CD4-positive, alpha-beta memory T cell (primary cell): ENCODE data around the gene SLC44A5. TPM values are rescaled to one million over a fixed set of nuclear protein-coding genes. Genes with fewer than 3 reads are reported as not detected.
"Not testable (repeated sequence)": the region's sequence is repeated elsewhere in the genome, so short reads cannot be mapped to it uniquely, and the experiment has no call there.

Experiments
- CTCF ChIA-PET: fragments of 350-600 bp; sonication (Branson Sonifier 250); formaldehyde crosslinking; loops from one replicate; lab custom pipeline; 2021; ENCODE audit warnings: inconsistent platforms; ENCODE audit not compliant: partially characterized antibody; lab: Charles Lee
- POLR2A ChIA-PET: fragments of 350-600 bp; sonication (Branson Sonifier 250); formaldehyde crosslinking; loops from one replicate; lab custom pipeline; 2021; ENCODE audit not compliant: partially characterized antibody; lab: Charles Lee
- DNase-seq, 5 donors: peaks; one replicate each; pipeline versions ENCODE4 v3.0.0 to v3.0.0-alpha.2; 2020 to 2022; ENCODE audit warnings: mixed read lengths in 1 of 5
- H3K27ac ChIP-seq: one replicate; pipeline ENCODE4 v1.7.0; 2013; ENCODE audit warnings: low read depth, low read length
- H3K27me3 ChIP-seq: 2 replicates; pipeline ENCODE4 v1.7.0; 2013; ENCODE audit warnings: mild to moderate bottlenecking, low read length, moderate library complexity; ENCODE audit not compliant: insufficient read depth
- H3K36me3 ChIP-seq: 2 replicates; pipeline ENCODE4 v1.7.0; 2013; ENCODE audit warnings: mild to moderate bottlenecking, low read length, moderate library complexity; ENCODE audit not compliant: insufficient read depth
- H3K4me1 ChIP-seq: 2 replicates; pipeline ENCODE4 v1.7.0; 2013; ENCODE audit warnings: mild to moderate bottlenecking, low read length, moderate library complexity; ENCODE audit not compliant: insufficient read depth
- H3K4me3 ChIP-seq, 2 donors: one replicate each; pipeline ENCODE4 v1.7.0; 2013; ENCODE audit warnings: low read length in 2 of 2, mild to moderate bottlenecking in 1 of 2
- H3K9me3 ChIP-seq, 2 donors: one replicate each; pipeline ENCODE4 v1.7.0; 2013; ENCODE audit warnings: low read length in 2 of 2, control low read depth in 1 of 2; ENCODE audit not compliant: control insufficient read depth in 1 of 2
- H3K27ac Mint-ChIP-seq, 7 donors: one replicate each; pipeline ENCODE4 v1.8.0; 2020 to 2021; ENCODE audit warnings: mixed read lengths in 7 of 7, mild to moderate bottlenecking in 6 of 7, inconsistent platforms in 3 of 7, moderate library complexity in 3 of 7
- H3K27me3 Mint-ChIP-seq, 2 donors: one replicate each; pipeline ENCODE4 v1.8.0; 2020 to 2021; ENCODE audit warnings: mixed read lengths in 2 of 2
- H3K36me3 Mint-ChIP-seq, 2 donors: one replicate each; pipeline ENCODE4 v1.8.0; 2020 to 2021; ENCODE audit warnings: mixed read lengths in 2 of 2, inconsistent platforms in 1 of 2, mild to moderate bottlenecking in 1 of 2
- H3K4me1 Mint-ChIP-seq, 4 donors: one replicate each; pipeline ENCODE4 v1.8.0; 2020 to 2021; ENCODE audit warnings: mixed read lengths in 4 of 4, mild to moderate bottlenecking in 1 of 4
- H3K4me3 Mint-ChIP-seq, 8 donors: one replicate each; pipeline ENCODE4 v1.8.0; 2020 to 2021; ENCODE audit warnings: mixed read lengths in 8 of 8, mild to moderate bottlenecking in 7 of 8, moderate library complexity in 6 of 8, inconsistent platforms in 3 of 8
- H3K9me3 Mint-ChIP-seq, 8 donors: one replicate each; pipeline ENCODE4 v1.8.0; 2020 to 2021; ENCODE audit warnings: mixed read lengths in 8 of 8, mild to moderate bottlenecking in 5 of 8, inconsistent platforms in 3 of 8, moderate library complexity in 1 of 8
- intact Hi-C: fragments of 100-400 bp; cut with micrococcal nuclease; formaldehyde crosslinking; loops from one replicate; pipeline ENCODE4 v1.15.1; 2023
- polyA plus RNA-seq, 2 donors: library from polyadenylated mRNA; unstranded; fragments of 300-500 nt; fragmentation: Illumina TruSeq; gene quantifications; one replicate each; pipeline ENCODE4 v1.2.3, GENCODE V29; 2021
- total RNA-seq, 2 experiments: library from RNA; stranded (reverse); gene quantifications; one replicate each; pipeline ENCODE4 v1.2.3, GENCODE V29; 2021

Gene SLC44A5
- total and polyA plus RNA-seq, 4 experiments from 2014 or later = 1.0 to 3.3 (median 3.0) TPM; not detected in 1

DNA sequence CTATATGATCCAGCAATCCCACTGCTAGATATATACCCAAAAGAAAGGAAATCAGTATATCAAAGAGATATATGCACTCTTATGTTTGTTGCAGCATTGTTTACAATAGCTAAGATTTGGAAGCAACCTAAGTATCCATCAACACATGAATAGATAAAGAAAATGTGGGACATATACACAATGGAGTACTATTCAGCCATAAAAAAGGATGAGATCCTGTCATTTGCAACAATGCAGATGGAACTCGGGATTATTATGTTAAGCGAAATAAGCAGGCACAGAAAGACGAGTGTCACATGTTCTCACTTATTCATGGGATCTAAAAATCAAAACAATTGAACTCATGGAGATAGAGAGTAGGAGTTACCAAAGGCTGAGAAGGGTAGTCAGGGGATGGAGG, 17.5 kb downstream of the SLC44A5 start:
- intact Hi-C loops, H3K4me1 ChIP-seq, H3K27ac ChIP-seq, H3K9me3 Mint-ChIP-seq, H3K36me3 Mint-ChIP-seq, H3K9me3 ChIP-seq, DNase-seq, H3K36me3 ChIP-seq, POLR2A ChIA-PET, H3K4me1 Mint-ChIP-seq, CTCF ChIA-PET, H3K27me3 ChIP-seq, H3K4me3 ChIP-seq, H3K27ac Mint-ChIP-seq: not testable (repeated sequence)
- Mint-ChIP-seq H3K4me3 (peak overlapping the region in 1 of 8 donors; percentile 37), H3K27me3 (peaks cover 5 to 13% of the 10 kb centered on the region in 2 donors)

DNA sequence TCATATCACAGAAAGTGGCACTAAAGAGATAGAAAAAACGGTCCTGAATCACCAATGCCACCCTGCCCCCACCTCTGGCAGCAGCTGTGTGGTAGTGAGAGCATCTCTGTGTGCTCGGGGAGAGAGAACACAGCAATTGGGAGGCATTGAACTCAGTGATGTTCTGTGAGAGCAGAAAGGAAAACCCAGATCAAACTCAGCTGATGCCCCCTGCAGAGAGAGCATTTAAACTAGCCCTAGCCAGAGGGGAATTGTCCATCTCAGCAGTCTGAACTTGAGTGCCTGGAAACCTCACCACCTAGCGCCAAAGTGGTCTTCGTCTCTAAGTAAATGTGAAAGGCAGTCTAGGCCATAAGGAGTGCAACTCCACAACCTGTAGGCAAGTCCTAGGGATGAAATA, 21.3 kb downstream of the SLC44A5 start:
- no peaks in the 10 kb centered on the region for H3K36me3 ChIP-seq
- POLR2A ChIA-PET = no interaction called here
- no peaks in the 10 kb centered on the region for H3K9me3 ChIP-seq
- no peaks in the 10 kb centered on the region for H3K4me1 ChIP-seq
- H3K27ac Mint-ChIP-seq = no peak overlapping the region
- CTCF ChIA-PET = no interaction called here
- no peak overlapping the region for H3K4me3 ChIP-seq
- H3K27me3 Mint-ChIP-seq = peaks cover 5 to 11% of the 10 kb centered on the region in 2 donors
- intact Hi-C loops = no loop called here
- no peak overlapping the region for H3K4me3 Mint-ChIP-seq
- DNase-seq = no peak
- H3K36me3 Mint-ChIP-seq = no peaks in the 10 kb centered on the region
- peaks cover 0 to 6% (median 2%) of the 10 kb centered on the region in 8 donors for H3K9me3 Mint-ChIP-seq
- H3K4me1 Mint-ChIP-seq = no peaks in the 10 kb centered on the region
- H3K27ac ChIP-seq = no peak overlapping the region
- H3K27me3 ChIP-seq = no peaks in the 10 kb centered on the region

DNA sequence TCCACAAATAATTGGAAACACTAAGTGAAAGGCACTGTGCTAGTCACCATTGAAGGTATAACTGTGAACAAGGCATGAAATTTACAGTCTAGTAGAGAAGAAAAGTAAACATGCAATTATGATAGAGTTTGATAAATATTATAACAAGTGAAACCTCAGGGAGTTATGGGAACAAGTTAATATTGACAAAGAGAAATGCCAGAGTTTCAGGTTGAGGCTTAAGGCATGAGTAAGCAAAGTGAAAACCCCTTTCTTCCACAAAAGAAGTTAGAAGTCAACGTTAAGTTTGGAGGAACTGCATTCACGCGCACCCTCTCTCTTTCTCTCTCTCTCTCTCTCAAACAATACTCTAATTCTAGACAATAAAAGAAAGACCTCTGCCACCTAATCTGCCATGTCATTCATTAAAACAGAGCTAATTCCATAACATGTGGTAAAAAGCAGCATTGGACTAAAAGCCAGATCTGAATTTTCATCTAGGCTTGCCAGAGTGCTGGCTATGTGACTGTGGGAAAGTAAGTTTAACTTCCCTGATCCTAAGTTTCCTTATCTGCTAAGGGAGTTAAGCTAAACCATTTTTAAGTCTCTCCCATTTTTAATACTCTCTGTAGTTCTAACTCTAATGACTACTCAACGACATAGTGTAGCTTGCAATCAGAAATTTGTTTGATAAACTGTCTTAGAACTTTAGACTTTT, 22.0 kb downstream of the SLC44A5 start:
- Histone ChIP-seq H3K36me3 (no peaks in the 10 kb centered on the region), H3K9me3 (no peaks in the 10 kb centered on the region), H3K4me1 (no peaks in the 10 kb centered on the region), H3K4me3 (no peak overlapping the region), H3K27ac (no peak overlapping the region), H3K27me3 (no peaks in the 10 kb centered on the region)
- Mint-ChIP-seq H3K27ac (no peak overlapping the region), H3K27me3 (peaks cover 5 to 11% of the 10 kb centered on the region in 2 donors), H3K4me1 (no peaks in the 10 kb centered on the region), H3K4me3 (no peak overlapping the region), H3K9me3 (peaks cover 0 to 6% (median 2%) of the 10 kb centered on the region in 8 donors), H3K36me3 (no peaks in the 10 kb centered on the region)
- CTCF ChIA-PET = no interaction called here
- intact Hi-C loops = no loop called here
- DNase-seq = no peak
- POLR2A ChIA-PET = no interaction called here

DNA sequence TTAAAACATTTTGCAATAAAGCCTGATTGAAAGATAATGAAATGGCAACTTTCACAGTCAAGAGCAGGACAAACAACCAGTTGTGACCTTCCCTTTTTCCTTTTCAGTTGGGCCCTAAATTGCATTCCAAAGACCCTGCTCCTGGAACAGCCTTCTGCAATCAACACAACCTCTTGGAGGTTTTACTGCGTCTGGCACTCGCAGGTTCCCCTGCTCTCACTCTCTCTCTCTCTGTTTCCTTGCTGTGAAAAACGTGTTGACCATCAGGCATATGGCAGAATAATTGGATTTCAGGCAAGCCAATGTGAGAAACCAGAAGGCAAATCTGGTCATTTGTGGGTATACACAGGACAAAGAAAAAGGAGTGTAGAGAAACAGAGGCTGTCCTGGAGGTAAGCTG, 23.2 kb downstream of the SLC44A5 start:
- Mint-ChIP-seq H3K36me3 (no peaks in the 10 kb centered on the region), H3K4me1 (no peaks in the 10 kb centered on the region), H3K4me3 (no peak overlapping the region), H3K27ac (no peak overlapping the region), H3K9me3 (peaks cover 0 to 2% (median 0%) of the 10 kb centered on the region in 8 donors), H3K27me3 (peaks cover 2 to 3% of the 10 kb centered on the region in 2 donors)
- Histone ChIP-seq H3K4me1 (no peaks in the 10 kb centered on the region), H3K27me3 (no peaks in the 10 kb centered on the region), H3K27ac (no peak overlapping the region), H3K9me3 (no peaks in the 10 kb centered on the region), H3K4me3 (no peak overlapping the region), H3K36me3 (no peaks in the 10 kb centered on the region)
- POLR2A ChIA-PET = no interaction called here
- intact Hi-C loops = no loop called here
- no peak for DNase-seq
- CTCF ChIA-PET = no interaction called here

DNA sequence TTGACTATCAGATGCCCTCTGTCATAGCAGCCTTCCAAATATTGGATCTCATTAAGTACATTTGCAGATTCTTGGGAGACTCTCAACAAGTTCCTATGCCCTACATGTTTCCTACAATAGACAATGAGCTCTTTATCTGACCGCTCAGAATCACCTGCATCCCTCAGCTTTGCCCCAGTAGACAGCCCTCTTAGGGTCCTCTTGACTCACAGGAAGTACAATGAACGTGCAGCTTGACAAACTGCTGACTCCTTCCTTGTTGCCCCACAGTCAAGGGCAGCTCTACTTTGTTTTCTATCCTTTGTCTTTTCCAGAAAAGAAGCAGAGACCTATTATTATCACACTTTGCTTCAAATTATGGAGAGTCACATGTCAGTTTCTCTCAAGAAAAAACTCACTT, 27.6 kb downstream of the SLC44A5 start:
- Mint-ChIP-seq H3K4me1 (no peaks in the 10 kb centered on the region), H3K36me3 (no peaks in the 10 kb centered on the region), H3K27me3 (peaks cover 0 to 4% of the 10 kb centered on the region in 2 donors), H3K27ac (no peak overlapping the region), H3K9me3 (no peaks in the 10 kb centered on the region), H3K4me3 (no peak overlapping the region)
- no peak overlapping the region for H3K27ac ChIP-seq
- no peaks in the 10 kb centered on the region for H3K9me3 ChIP-seq
- H3K27me3 ChIP-seq = no peaks in the 10 kb centered on the region
- CTCF ChIA-PET = no interaction called here
- H3K4me3 ChIP-seq = no peak overlapping the region
- DNase-seq = no peak
- POLR2A ChIA-PET = no interaction called here
- H3K4me1 ChIP-seq = no peaks in the 10 kb centered on the region
- intact Hi-C loops = no loop called here
- H3K36me3 ChIP-seq = no peaks in the 10 kb centered on the region

DNA sequence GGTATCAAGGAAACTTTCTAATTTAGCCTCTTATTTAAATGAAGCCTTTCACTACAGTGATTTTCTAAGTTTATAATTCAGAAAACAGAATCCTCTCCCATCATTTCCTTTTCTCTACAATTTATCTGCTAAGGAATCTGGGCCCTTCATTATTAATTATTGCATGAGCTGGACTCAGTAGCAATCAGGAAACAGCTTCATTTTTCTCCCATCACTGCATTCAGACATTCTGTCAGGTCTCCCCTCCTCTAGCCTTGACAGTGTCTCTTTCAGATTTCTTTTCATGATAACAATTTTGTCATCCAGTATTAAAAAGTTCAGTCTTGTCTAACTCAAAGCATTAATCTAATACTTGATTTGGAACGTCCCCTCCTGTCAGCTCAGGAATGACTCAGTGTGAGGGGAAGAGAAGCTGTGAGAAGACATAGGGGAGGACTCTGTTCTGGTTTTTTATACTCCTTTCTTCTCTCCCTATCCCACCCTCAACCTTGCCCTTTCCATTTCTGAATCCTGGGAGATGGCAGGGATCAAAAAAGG, 28.1 kb downstream of the SLC44A5 start:
- Mint-ChIP-seq H3K36me3 (no peaks in the 10 kb centered on the region), H3K4me1 (no peaks in the 10 kb centered on the region), H3K9me3 (no peaks in the 10 kb centered on the region), H3K27ac (no peak overlapping the region), H3K4me3 (no peak overlapping the region), H3K27me3 (peaks cover 0 to 4% of the 10 kb centered on the region in 2 donors)
- ChIA-PET POLR2A (no interaction called here), CTCF (no interaction called here)
- intact Hi-C loops = no loop called here
- no peak overlapping the region for H3K27ac ChIP-seq
- H3K36me3 ChIP-seq = no peaks in the 10 kb centered on the region
- no peak overlapping the region for H3K4me3 ChIP-seq
- no peaks in the 10 kb centered on the region for H3K4me1 ChIP-seq
- no peaks in the 10 kb centered on the region for H3K9me3 ChIP-seq
- no peaks in the 10 kb centered on the region for H3K27me3 ChIP-seq
- no peak for DNase-seq

DNA sequence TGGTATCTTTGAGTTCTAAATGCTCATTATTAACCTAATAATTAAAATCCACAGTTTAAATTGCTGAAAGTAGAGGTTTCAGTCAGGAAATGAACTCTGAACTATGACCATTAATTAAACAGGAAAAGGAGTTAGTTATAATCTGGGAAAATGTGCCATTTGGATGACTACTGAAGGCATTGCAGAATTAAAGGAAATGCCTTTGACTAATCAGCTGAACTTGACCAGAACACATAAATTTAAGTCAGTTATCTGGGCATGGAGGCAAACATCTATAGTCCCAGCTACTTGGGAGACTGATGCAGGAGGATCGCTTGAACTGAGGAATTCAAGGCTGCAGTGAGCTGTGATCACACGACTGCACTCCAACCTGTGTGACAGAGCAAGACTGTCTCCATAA, 31.9 kb downstream of the SLC44A5 start:
- ChIA-PET CTCF (no interaction called here), POLR2A (no interaction called here)
- Mint-ChIP-seq H3K4me3 (no peak overlapping the region), H3K27me3 (peaks cover 2 to 4% of the 10 kb centered on the region in 2 donors), H3K36me3 (no peaks in the 10 kb centered on the region), H3K27ac (no peak overlapping the region), H3K9me3 (no peaks in the 10 kb centered on the region), H3K4me1 (no peaks in the 10 kb centered on the region)
- H3K36me3 ChIP-seq = no peaks in the 10 kb centered on the region
- no peaks in the 10 kb centered on the region for H3K4me1 ChIP-seq
- no peaks in the 10 kb centered on the region for H3K9me3 ChIP-seq
- H3K4me3 ChIP-seq = no peak overlapping the region
- intact Hi-C loops = no loop called here
- no peak overlapping the region for H3K27ac ChIP-seq
- no peak for DNase-seq
- no peaks in the 10 kb centered on the region for H3K27me3 ChIP-seq
